ENCODE measurements around the gene TSNAX.

The TSNAX gene

GRCh38 chr1:231549733-231550447 lies 21.4 kb downstream of the TSNAX start:
- peaks cover 2% of the 10 kb centered on the region for H3K4me1 ChIP-seq (ENCODE audit: control insufficient read depth, low read depth, low read length)
- no peak overlapping the region for H3K56ac ChIP-seq (ENCODE audit: low read length)
- H2BK15ac ChIP-seq (replicated peaks; ENCODE audit: low read depth): no peak overlapping the region
- H3K27ac ChIP-seq (ENCODE audit: low read depth, low read length): no peak overlapping the region
- DNase-seq: no peak
- H3K4me3 ChIP-seq (ENCODE audit: low read length): no peak overlapping the region
- no peak overlapping the region for H3K4ac ChIP-seq (ENCODE audit: low read depth, low read length)
- no peak overlapping the region for H3K4me2 ChIP-seq (ENCODE audit: low read length)
- no peak overlapping the region for H4K5ac ChIP-seq (ENCODE audit: low read length)
- H3K9ac ChIP-seq (ENCODE audit: low read length): no peak overlapping the region
- H3K18ac ChIP-seq (ENCODE audit: low read length): no peak overlapping the region
- H3K79me1 ChIP-seq (ENCODE audit: low read length): no peaks in the 10 kb centered on the region
- no peak overlapping the region for H4K8ac ChIP-seq (ENCODE audit: low read depth, low read length)
- no peak overlapping the region for H3K23ac ChIP-seq (ENCODE audit: low read length)
- no peak overlapping the region for H2BK5ac ChIP-seq (ENCODE audit: low read length)
- H3K79me2 ChIP-seq (ENCODE audit: control insufficient read depth, insufficient read depth, low read length): no peaks in the 10 kb centered on the region
- H2AK5ac ChIP-seq (ENCODE audit: low read length): no peak overlapping the region
- H2BK120ac ChIP-seq (ENCODE audit: low read depth, low read length): no peak overlapping the region
- WGBS (ENCODE audit: extremely low coverage, insufficient coverage, low lambda C conversion rate): no CpG with 5 or more reads among the region's 4 CpGs
- H3K36me3 ChIP-seq (ENCODE audit: control insufficient read depth, insufficient read depth, low read length): no peaks in the 10 kb centered on the region
- no peaks in the 10 kb centered on the region for H3K27me3 ChIP-seq (ENCODE audit: insufficient read depth, low read length, poor library complexity)

- Histone ChIP-seq H3K27me3 (ENCODE audit: insufficient read depth, low read length, poor library complexity) (no peaks in the 10 kb centered on the region), H3K79me2 (ENCODE audit: control insufficient read depth, insufficient read depth, low read length) (no peaks in the 10 kb centered on the region), H3K79me1 (ENCODE audit: low read length) (no peaks in the 10 kb centered on the region), H3K36me3 (ENCODE audit: control insufficient read depth, insufficient read depth, low read length) (no peaks in the 10 kb centered on the region), H3K4me2 (ENCODE audit: low read length) (no peak overlapping the region), H3K9ac (ENCODE audit: low read length) (no peak overlapping the region), H4K8ac (ENCODE audit: low read depth, low read length) (no peak overlapping the region), H2BK5ac (ENCODE audit: low read length) (no peak overlapping the region), H3K18ac (ENCODE audit: low read length) (no peak overlapping the region), H2BK120ac (ENCODE audit: low read depth, low read length) (no peak overlapping the region), H3K27ac (ENCODE audit: low read depth, low read length) (no peak overlapping the region), H3K23ac (ENCODE audit: low read length) (no peak overlapping the region), H3K4me1 (ENCODE audit: control insufficient read depth, low read depth, low read length) (peaks cover 2% of the 10 kb centered on the region), H3K4me3 (ENCODE audit: low read length) (no peak overlapping the region), H3K56ac (ENCODE audit: low read length) (no peak overlapping the region), H3K4ac (ENCODE audit: low read depth, low read length) (no peak overlapping the region), H4K5ac (ENCODE audit: low read length) (no peak overlapping the region), H2AK5ac (ENCODE audit: low read length) (no peak overlapping the region), H2BK15ac (replicated peaks; ENCODE audit: low read depth) (no peak overlapping the region)
- DNase-seq: peak; percentile 79
- WGBS (ENCODE audit: extremely low coverage, insufficient coverage, low lambda C conversion rate): no CpG with 5 or more reads among the region's 2 CpGs
These were observed 21.9 kb downstream of the TSNAX start for GRCh38 chr1:231550448-231550781.

GRCh38 chr1:231553320-231553719 lies 24.9 kb downstream of the TSNAX start:
- no peak overlapping the region for H3K56ac ChIP-seq (ENCODE audit: low read length)
- no peak overlapping the region for H4K8ac ChIP-seq (ENCODE audit: low read depth, low read length)
- DNase-seq: no peak
- H3K18ac ChIP-seq (ENCODE audit: low read length): no peak overlapping the region
- peaks cover 7% of the 10 kb centered on the region for H3K79me1 ChIP-seq (ENCODE audit: low read length)
- no peaks in the 10 kb centered on the region for H3K27me3 ChIP-seq (ENCODE audit: insufficient read depth, low read length, poor library complexity)
- H3K4me3 ChIP-seq (ENCODE audit: low read length): no peak overlapping the region
- H2BK120ac ChIP-seq (ENCODE audit: low read depth, low read length): no peak overlapping the region
- no peak overlapping the region for H2BK15ac ChIP-seq (replicated peaks; ENCODE audit: low read depth)
- no peak overlapping the region for H3K9ac ChIP-seq (ENCODE audit: low read length)
- H2AK5ac ChIP-seq (ENCODE audit: low read length): no peak overlapping the region
- no peak overlapping the region for H3K4me2 ChIP-seq (ENCODE audit: low read length)
- H3K27ac ChIP-seq (ENCODE audit: low read depth, low read length): no peak overlapping the region
- peaks cover 2% of the 10 kb centered on the region for H3K4me1 ChIP-seq (ENCODE audit: control insufficient read depth, low read depth, low read length)
- no CpG with 5 or more reads among the region's 2 CpGs for WGBS (ENCODE audit: extremely low coverage, insufficient coverage, low lambda C conversion rate)
- H3K23ac ChIP-seq (ENCODE audit: low read length): no peak overlapping the region
- no peak overlapping the region for H4K5ac ChIP-seq (ENCODE audit: low read length)
- no peaks in the 10 kb centered on the region for H3K36me3 ChIP-seq (ENCODE audit: control insufficient read depth, insufficient read depth, low read length)
- H3K4ac ChIP-seq (ENCODE audit: low read depth, low read length): no peak overlapping the region
- H3K79me2 ChIP-seq (ENCODE audit: control insufficient read depth, insufficient read depth, low read length): no peaks in the 10 kb centered on the region
- H2BK5ac ChIP-seq (ENCODE audit: low read length): no peak overlapping the region

GRCh38 chr1:231554969-231555368 lies 26.5 kb downstream of the TSNAX start:
- H4K8ac ChIP-seq (ENCODE audit: low read depth, low read length): no peak overlapping the region
- H3K4me3 ChIP-seq (ENCODE audit: low read length): no peak overlapping the region
- no peak overlapping the region for H2BK15ac ChIP-seq (replicated peaks; ENCODE audit: low read depth)
- no peaks in the 10 kb centered on the region for H3K79me2 ChIP-seq (ENCODE audit: control insufficient read depth, insufficient read depth, low read length)
- H3K4me2 ChIP-seq (ENCODE audit: low read length): no peak overlapping the region
- H3K23ac ChIP-seq (ENCODE audit: low read length): no peak overlapping the region
- H3K27me3 ChIP-seq (ENCODE audit: insufficient read depth, low read length, poor library complexity): no peaks in the 10 kb centered on the region
- no peak overlapping the region for H3K56ac ChIP-seq (ENCODE audit: low read length)
- H3K18ac ChIP-seq (ENCODE audit: low read length): no peak overlapping the region
- H3K36me3 ChIP-seq (ENCODE audit: control insufficient read depth, insufficient read depth, low read length): no peaks in the 10 kb centered on the region
- no peak overlapping the region for H3K27ac ChIP-seq (ENCODE audit: low read depth, low read length)
- H3K79me1 ChIP-seq (ENCODE audit: low read length): peaks cover 7% of the 10 kb centered on the region
- H2AK5ac ChIP-seq (ENCODE audit: low read length): no peak overlapping the region
- no peak overlapping the region for H2BK5ac ChIP-seq (ENCODE audit: low read length)
- no peak overlapping the region for H3K9ac ChIP-seq (ENCODE audit: low read length)
- DNase-seq: no peak
- H3K4ac ChIP-seq (ENCODE audit: low read depth, low read length): no peak overlapping the region
- no peak overlapping the region for H4K5ac ChIP-seq (ENCODE audit: low read length)
- no CpG with 5 or more reads among the region's 2 CpGs for WGBS (ENCODE audit: extremely low coverage, insufficient coverage, low lambda C conversion rate)
- H2BK120ac ChIP-seq (ENCODE audit: low read depth, low read length): no peak overlapping the region
- peaks cover 2% of the 10 kb centered on the region for H3K4me1 ChIP-seq (ENCODE audit: control insufficient read depth, low read depth, low read length)

GRCh38 chr1:231557411-231557810 lies 28.9 kb downstream of the TSNAX start:
- no peak overlapping the region for H2BK120ac ChIP-seq (ENCODE audit: low read depth, low read length)
- no peaks in the 10 kb centered on the region for H3K4me1 ChIP-seq (ENCODE audit: control insufficient read depth, low read depth, low read length)
- no peak overlapping the region for H4K8ac ChIP-seq (ENCODE audit: low read depth, low read length)

More at GRCh38 chr1:231557411-231557810, 28.9 kb downstream of the TSNAX start:
- Histone ChIP-seq H3K79me1 (ENCODE audit: low read length) (peaks cover 7% of the 10 kb centered on the region), H3K56ac (ENCODE audit: low read length) (no peak overlapping the region), H3K4me3 (ENCODE audit: low read length) (no peak overlapping the region), H3K27me3 (ENCODE audit: insufficient read depth, low read length, poor library complexity) (no peaks in the 10 kb centered on the region), H3K4ac (ENCODE audit: low read depth, low read length) (no peak overlapping the region), H3K18ac (ENCODE audit: low read length) (no peak overlapping the region), H3K4me2 (ENCODE audit: low read length) (no peak overlapping the region), H3K27ac (ENCODE audit: low read depth, low read length) (no peak overlapping the region), H3K9ac (ENCODE audit: low read length) (no peak overlapping the region), H3K79me2 (ENCODE audit: control insufficient read depth, insufficient read depth, low read length) (no peaks in the 10 kb centered on the region), H2BK5ac (ENCODE audit: low read length) (no peak overlapping the region), H3K36me3 (ENCODE audit: control insufficient read depth, insufficient read depth, low read length) (no peaks in the 10 kb centered on the region), H4K5ac (ENCODE audit: low read length) (no peak overlapping the region), H2AK5ac (ENCODE audit: low read length) (no peak overlapping the region), H2BK15ac (replicated peaks; ENCODE audit: low read depth) (no peak overlapping the region), H3K23ac (ENCODE audit: low read length) (no peak overlapping the region)
- WGBS (ENCODE audit: extremely low coverage, insufficient coverage, low lambda C conversion rate): no CpG with 5 or more reads among the region's 1 CpG
- DNase-seq: no peak
